Measurements from ENCODE around the gene CD300LD. TPM values are rescaled to one million over a fixed set of nuclear protein-coding genes. Genes with fewer than 3 reads are reported as not detected.

CD300LD gene
- total RNA-seq, 5 donors from 2014 or later (not counting 1 experiment from before 2014, with no cell fraction given) = 0.47 TPM; not detected in 4

- ChIA-PET CTCF (no interaction called here), POLR2A (no interaction called here)
- H3K4me1 ChIP-seq (ENCODE audit: control insufficient read depth in 1 of 2, extremely low read depth in 1 of 2, insufficient read depth in 2 of 2, low read length in 2 of 2) = no peaks in the 10 kb centered on the region
- Mint-ChIP-seq H3K36me3 (no peaks in the 10 kb centered on the region), H3K27me3 (peaks cover 0 to 7% of the 10 kb centered on the region in 2 donors), H3K9me3 (peaks cover 0 to 4% (median 0%) of the 10 kb centered on the region in 3 donors), H3K4me1 (peaks cover 8 to 9% (median 9%) of the 10 kb centered on the region in 3 donors), H3K4me3 (no peak overlapping the region), H3K27ac (no peak overlapping the region)
- DNase-seq (no peak), ATAC-seq (replicated peaks in 1 of 4) (no peak)
- no peak overlapping the region for H3K27ac ChIP-seq (ENCODE audit: low read length)
- no peak overlapping the region for H3K4me3 ChIP-seq (ENCODE audit: control insufficient read depth in 1 of 2, extremely low read depth in 1 of 2, low read length in 1 of 2)
- no peaks in the 10 kb centered on the region for H3K36me3 ChIP-seq (ENCODE audit: control insufficient read depth in 2 of 2, extremely low read depth in 1 of 2, insufficient read depth in 1 of 2, low read length in 1 of 2)
- no peaks in the 10 kb centered on the region for H3K9me3 ChIP-seq
- WGBS (ENCODE audit: insufficient coverage) = 83% methylated on average over 4 of the region's 6 CpGs
- H3K27me3 ChIP-seq (replicated peaks in 1 of 2; ENCODE audit: control insufficient read depth in 2 of 2, extremely low read depth in 1 of 2, insufficient read depth in 2 of 2, low read length in 1 of 2) = peaks cover 0 to 22% of the 10 kb centered on the region in 2 experiments
These were observed 37.2 kb downstream of the CD300LD start for GRCh38 chr17:74554909-74555308.

GRCh38 chr17:74552037-74552436, 40.0 kb downstream of the CD300LD start:
- no peaks in the 10 kb centered on the region for H3K9me3 ChIP-seq
- H3K4me1 ChIP-seq (ENCODE audit: control insufficient read depth in 1 of 2, extremely low read depth in 1 of 2, insufficient read depth in 2 of 2, low read length in 2 of 2) = no peaks in the 10 kb centered on the region
- no peaks in the 10 kb centered on the region for H3K36me3 ChIP-seq (ENCODE audit: control insufficient read depth in 2 of 2, extremely low read depth in 1 of 2, insufficient read depth in 1 of 2, low read length in 1 of 2)
- ATAC-seq (replicated peaks in 1 of 4) = no peak
- no peak overlapping the region for H3K27ac ChIP-seq (ENCODE audit: low read length)
- no peak for DNase-seq
- peaks cover 0 to 4% (median 0%) of the 10 kb centered on the region in 3 donors for H3K9me3 Mint-ChIP-seq
- H3K4me1 Mint-ChIP-seq = peaks cover 6 to 9% (median 7%) of the 10 kb centered on the region in 3 donors
- ChIA-PET POLR2A (no interaction called here), CTCF (no interaction called here)
- peaks cover 0 to 34% of the 10 kb centered on the region in 2 experiments for H3K27me3 ChIP-seq (replicated peaks in 1 of 2; ENCODE audit: control insufficient read depth in 2 of 2, extremely low read depth in 1 of 2, insufficient read depth in 2 of 2, low read length in 1 of 2)
- WGBS (ENCODE audit: insufficient coverage) = 48% methylated on average over 6 of the region's 7 CpGs
- no peak overlapping the region for H3K4me3 Mint-ChIP-seq
- peaks cover 0 to 16% of the 10 kb centered on the region in 2 donors for H3K27me3 Mint-ChIP-seq
- no peak overlapping the region for H3K4me3 ChIP-seq (ENCODE audit: control insufficient read depth in 1 of 2, extremely low read depth in 1 of 2, low read length in 1 of 2)
- no peaks in the 10 kb centered on the region for H3K36me3 Mint-ChIP-seq
- H3K27ac Mint-ChIP-seq = no peak overlapping the region

- H3K9me3 ChIP-seq = no peaks in the 10 kb centered on the region
- no peak for DNase-seq
- Mint-ChIP-seq H3K36me3 (no peaks in the 10 kb centered on the region), H3K27me3 (peaks cover 0 to 16% of the 10 kb centered on the region in 2 donors), H3K4me3 (no peak overlapping the region), H3K4me1 (peaks cover 6 to 9% (median 7%) of the 10 kb centered on the region in 3 donors), H3K9me3 (no peaks in the 10 kb centered on the region), H3K27ac (no peak overlapping the region)
- 85% methylated on average over 11 of the region's 15 CpGs for WGBS (ENCODE audit: insufficient coverage)
- peaks cover 0 to 4% of the 10 kb centered on the region in 2 experiments for H3K4me1 ChIP-seq (ENCODE audit: control insufficient read depth in 1 of 2, extremely low read depth in 1 of 2, insufficient read depth in 2 of 2, low read length in 2 of 2)
- H3K27me3 ChIP-seq (replicated peaks in 1 of 2; ENCODE audit: control insufficient read depth in 2 of 2, extremely low read depth in 1 of 2, insufficient read depth in 2 of 2, low read length in 1 of 2) = peaks cover 0 to 34% of the 10 kb centered on the region in 2 experiments
- H3K4me3 ChIP-seq (ENCODE audit: control insufficient read depth in 1 of 2, extremely low read depth in 1 of 2, low read length in 1 of 2) = no peak overlapping the region
- H3K36me3 ChIP-seq (ENCODE audit: control insufficient read depth in 2 of 2, extremely low read depth in 1 of 2, insufficient read depth in 1 of 2, low read length in 1 of 2) = no peaks in the 10 kb centered on the region
- no peak overlapping the region for H3K27ac ChIP-seq (ENCODE audit: low read length)
- POLR2A ChIA-PET = no interaction called here
- CTCF ChIA-PET = no interaction called here
- no peak for ATAC-seq (replicated peaks in 1 of 4)
These were observed 41.5 kb downstream of the CD300LD start for GRCh38 chr17:74550602-74551001.

GRCh38 chr17:74549343-74549742, 42.7 kb downstream of the CD300LD start:
- H3K4me1 ChIP-seq (ENCODE audit: control insufficient read depth in 1 of 2, extremely low read depth in 1 of 2, insufficient read depth in 2 of 2, low read length in 2 of 2) = peaks cover 0 to 4% of the 10 kb centered on the region in 2 experiments
- peaks cover 0 to 16% of the 10 kb centered on the region in 2 donors for H3K27me3 Mint-ChIP-seq
- H3K36me3 ChIP-seq (ENCODE audit: control insufficient read depth in 2 of 2, extremely low read depth in 1 of 2, insufficient read depth in 1 of 2, low read length in 1 of 2) = no peaks in the 10 kb centered on the region
- ChIA-PET POLR2A (no interaction called here), CTCF (no interaction called here)
- no peak overlapping the region for H3K4me3 Mint-ChIP-seq
- DNase-seq (no peak), ATAC-seq (replicated peaks in 1 of 4) (no peak)
- no peak overlapping the region for H3K4me3 ChIP-seq (ENCODE audit: control insufficient read depth in 1 of 2, extremely low read depth in 1 of 2, low read length in 1 of 2)
- no peaks in the 10 kb centered on the region for H3K36me3 Mint-ChIP-seq
- H3K4me1 Mint-ChIP-seq = peaks cover 7 to 9% (median 9%) of the 10 kb centered on the region in 3 donors
- H3K27ac ChIP-seq (ENCODE audit: low read length) = no peak overlapping the region
- no peaks in the 10 kb centered on the region for H3K9me3 Mint-ChIP-seq
- no peaks in the 10 kb centered on the region for H3K9me3 ChIP-seq
- H3K27ac Mint-ChIP-seq = no peak overlapping the region
- peaks cover 0 to 34% of the 10 kb centered on the region in 2 experiments for H3K27me3 ChIP-seq (replicated peaks in 1 of 2; ENCODE audit: control insufficient read depth in 2 of 2, extremely low read depth in 1 of 2, insufficient read depth in 2 of 2, low read length in 1 of 2)
- 79% methylated on average over 7 of the region's 7 CpGs for WGBS (ENCODE audit: insufficient coverage)

GRCh38 chr17:74547736-74548135, 44.3 kb downstream of the CD300LD start:
- no peak overlapping the region for H3K4me3 ChIP-seq (ENCODE audit: control insufficient read depth in 1 of 2, extremely low read depth in 1 of 2, low read length in 1 of 2)
- H3K36me3 Mint-ChIP-seq = no peaks in the 10 kb centered on the region
- H3K27me3 ChIP-seq (replicated peaks in 1 of 2; ENCODE audit: control insufficient read depth in 2 of 2, extremely low read depth in 1 of 2, insufficient read depth in 2 of 2, low read length in 1 of 2) = peaks cover 0 to 36% of the 10 kb centered on the region in 2 experiments
- H3K27me3 Mint-ChIP-seq = peaks cover 0 to 16% of the 10 kb centered on the region in 2 donors
- H3K27ac Mint-ChIP-seq = no peak overlapping the region
- H3K4me1 Mint-ChIP-seq = peaks cover 7 to 9% (median 9%) of the 10 kb centered on the region in 3 donors
- peaks cover 0 to 4% of the 10 kb centered on the region in 2 experiments for H3K4me1 ChIP-seq (ENCODE audit: control insufficient read depth in 1 of 2, extremely low read depth in 1 of 2, insufficient read depth in 2 of 2, low read length in 2 of 2)
- H3K27ac ChIP-seq (ENCODE audit: low read length) = no peak overlapping the region
- ATAC-seq (replicated peaks in 1 of 4) (no peak), DNase-seq (no peak)
- H3K9me3 ChIP-seq = no peaks in the 10 kb centered on the region
- ChIA-PET CTCF (no interaction called here), POLR2A (no interaction called here)
- no peaks in the 10 kb centered on the region for H3K36me3 ChIP-seq (ENCODE audit: control insufficient read depth in 2 of 2, extremely low read depth in 1 of 2, insufficient read depth in 1 of 2, low read length in 1 of 2)
- no peaks in the 10 kb centered on the region for H3K9me3 Mint-ChIP-seq
- no peak overlapping the region for H3K4me3 Mint-ChIP-seq
- WGBS (ENCODE audit: insufficient coverage) = 38% methylated on average over 2 of the region's 3 CpGs

DNA sequence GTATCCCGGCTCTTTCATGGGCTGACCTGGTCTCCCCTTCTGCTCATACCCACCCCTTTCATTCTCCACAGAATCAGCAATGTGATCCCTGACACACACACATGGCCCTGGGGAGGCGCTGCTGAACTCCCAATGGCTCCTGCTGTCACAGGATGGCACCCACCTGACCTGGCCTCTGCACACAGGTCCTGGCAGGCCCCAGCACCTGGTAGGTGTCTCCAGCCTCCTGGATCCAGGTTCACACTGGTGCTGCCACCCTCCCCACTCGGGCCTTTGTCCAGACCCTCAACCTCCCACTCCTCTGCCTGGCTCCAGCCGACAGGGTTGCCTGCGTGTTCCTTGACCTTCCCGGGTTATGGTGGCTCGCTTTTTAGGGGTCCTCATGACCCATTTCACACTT, 44.8 kb downstream of the CD300LD start:
- no peaks in the 10 kb centered on the region for H3K9me3 ChIP-seq
- peaks cover 3 to 16% of the 10 kb centered on the region in 2 donors for H3K27me3 Mint-ChIP-seq
- 92% methylated on average over 6 of the region's 7 CpGs for WGBS (ENCODE audit: insufficient coverage)
- no peaks in the 10 kb centered on the region for H3K9me3 Mint-ChIP-seq
- no peak overlapping the region for H3K4me3 Mint-ChIP-seq
- no peak overlapping the region for H3K4me3 ChIP-seq (ENCODE audit: control insufficient read depth in 1 of 2, extremely low read depth in 1 of 2, low read length in 1 of 2)
- POLR2A ChIA-PET = no interaction called here
- no peaks in the 10 kb centered on the region for H3K36me3 ChIP-seq (ENCODE audit: control insufficient read depth in 2 of 2, extremely low read depth in 1 of 2, insufficient read depth in 1 of 2, low read length in 1 of 2)
- peaks cover 0 to 39% of the 10 kb centered on the region in 2 experiments for H3K27me3 ChIP-seq (replicated peaks in 1 of 2; ENCODE audit: control insufficient read depth in 2 of 2, extremely low read depth in 1 of 2, insufficient read depth in 2 of 2, low read length in 1 of 2)
- no peak overlapping the region for H3K27ac ChIP-seq (ENCODE audit: low read length)
- H3K27ac Mint-ChIP-seq = no peak overlapping the region
- no peak for ATAC-seq (replicated peaks in 1 of 4)
- H3K36me3 Mint-ChIP-seq = no peaks in the 10 kb centered on the region
- CTCF ChIA-PET = no interaction called here
- peaks cover 0 to 4% of the 10 kb centered on the region in 2 experiments for H3K4me1 ChIP-seq (ENCODE audit: control insufficient read depth in 1 of 2, extremely low read depth in 1 of 2, insufficient read depth in 2 of 2, low read length in 2 of 2)
- no peak for DNase-seq
- H3K4me1 Mint-ChIP-seq = peaks cover 7 to 9% (median 9%) of the 10 kb centered on the region in 3 donors

DNA sequence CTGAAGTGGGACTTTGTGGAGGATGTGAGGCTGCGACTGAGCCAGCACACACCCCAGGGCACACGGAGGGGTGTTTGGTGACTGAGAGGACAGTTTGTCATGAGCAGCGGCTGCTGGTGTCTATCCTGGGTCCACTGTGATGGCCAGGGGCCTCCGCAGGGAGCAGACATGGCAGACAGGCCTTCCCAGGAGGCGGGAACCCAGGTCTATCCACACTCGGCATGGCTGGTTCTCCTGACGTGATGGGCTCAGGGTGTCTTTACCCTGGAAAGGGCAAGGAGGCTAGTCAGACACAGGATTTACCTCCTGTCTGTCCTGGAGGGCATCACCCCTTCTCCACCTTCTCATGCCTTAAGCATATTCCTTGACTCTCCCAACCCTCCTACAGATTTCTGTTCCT, 45.5 kb downstream of the CD300LD start:
- Mint-ChIP-seq H3K36me3 (no peaks in the 10 kb centered on the region), H3K27ac (no peak overlapping the region), H3K27me3 (peaks cover 5 to 16% of the 10 kb centered on the region in 2 donors), H3K4me3 (no peak overlapping the region), H3K9me3 (no peaks in the 10 kb centered on the region), H3K4me1 (peaks cover 7 to 9% (median 9%) of the 10 kb centered on the region in 3 donors)
- DNase-seq (no peak), ATAC-seq (replicated peaks in 1 of 4) (no peak)
- no peaks in the 10 kb centered on the region for H3K9me3 ChIP-seq
- WGBS (ENCODE audit: insufficient coverage) = 80% methylated on average over 7 of the region's 7 CpGs
- H3K36me3 ChIP-seq (ENCODE audit: control insufficient read depth in 2 of 2, extremely low read depth in 1 of 2, insufficient read depth in 1 of 2, low read length in 1 of 2) = no peaks in the 10 kb centered on the region
- no peak overlapping the region for H3K27ac ChIP-seq (ENCODE audit: low read length)
- ChIA-PET CTCF (no interaction called here), POLR2A (no interaction called here)
- no peak overlapping the region for H3K4me3 ChIP-seq (ENCODE audit: control insufficient read depth in 1 of 2, extremely low read depth in 1 of 2, low read length in 1 of 2)
- H3K4me1 ChIP-seq (ENCODE audit: control insufficient read depth in 1 of 2, extremely low read depth in 1 of 2, insufficient read depth in 2 of 2, low read length in 2 of 2) = peaks cover 0 to 4% of the 10 kb centered on the region in 2 experiments
- peaks cover 0 to 40% of the 10 kb centered on the region in 2 experiments for H3K27me3 ChIP-seq (replicated peaks in 1 of 2; ENCODE audit: control insufficient read depth in 2 of 2, extremely low read depth in 1 of 2, insufficient read depth in 2 of 2, low read length in 1 of 2)
